ENCODE data around the gene CFAP210. TPM values are rescaled to one million over a fixed set of nuclear protein-coding genes. Genes with fewer than 3 reads are reported as not detected.

CFAP210 gene
- total RNA-seq, 4 donors from 2014 or later, result not detected

DNA sequence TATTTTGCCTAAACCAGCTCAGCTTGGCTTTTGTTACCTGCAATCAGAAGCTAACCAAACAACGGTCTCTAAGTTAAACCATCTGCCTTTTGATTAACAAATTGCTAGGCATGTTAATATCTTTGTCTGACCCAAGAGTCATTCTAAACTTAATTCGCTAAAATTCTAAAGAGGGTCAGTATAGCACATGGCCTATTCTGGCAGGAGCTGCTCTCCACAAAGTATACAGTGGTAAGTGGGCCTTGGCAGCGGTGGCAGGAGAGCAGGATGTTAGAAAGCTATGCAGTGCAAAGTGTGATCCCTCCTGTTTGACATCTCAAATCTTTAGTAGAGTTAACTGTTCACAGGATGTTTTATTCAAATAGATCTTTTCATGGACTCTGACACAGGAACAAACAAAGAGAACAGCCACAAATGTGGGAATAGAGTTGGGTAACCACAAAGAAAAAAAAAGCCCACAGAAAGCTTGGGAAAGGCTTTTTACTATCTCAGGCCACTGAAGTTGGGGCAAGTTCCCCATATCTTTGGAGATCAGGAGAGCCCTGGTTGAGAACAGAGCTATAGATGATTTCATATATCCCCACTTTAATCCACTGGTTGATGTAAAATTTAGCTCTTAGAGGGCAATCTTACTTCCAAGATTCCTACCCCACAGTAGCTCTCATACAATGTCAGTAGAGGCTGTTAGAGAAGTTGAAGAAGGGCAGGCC is 10.6 kb downstream of the CFAP210 start:
- Histone ChIP-seq H3K36me3 (no peaks in the 10 kb centered on the region), H3K27me3 (no peaks in the 10 kb centered on the region), H3K4me3 (no peak overlapping the region), H3K4me1 (no peaks in the 10 kb centered on the region), H3K9me3 (no peaks in the 10 kb centered on the region), H3K27ac (no peak overlapping the region)
- no peak for DNase-seq (ENCODE audit: low spot score in 2 of 2)
- TF ChIP-seq, protein P1, sequence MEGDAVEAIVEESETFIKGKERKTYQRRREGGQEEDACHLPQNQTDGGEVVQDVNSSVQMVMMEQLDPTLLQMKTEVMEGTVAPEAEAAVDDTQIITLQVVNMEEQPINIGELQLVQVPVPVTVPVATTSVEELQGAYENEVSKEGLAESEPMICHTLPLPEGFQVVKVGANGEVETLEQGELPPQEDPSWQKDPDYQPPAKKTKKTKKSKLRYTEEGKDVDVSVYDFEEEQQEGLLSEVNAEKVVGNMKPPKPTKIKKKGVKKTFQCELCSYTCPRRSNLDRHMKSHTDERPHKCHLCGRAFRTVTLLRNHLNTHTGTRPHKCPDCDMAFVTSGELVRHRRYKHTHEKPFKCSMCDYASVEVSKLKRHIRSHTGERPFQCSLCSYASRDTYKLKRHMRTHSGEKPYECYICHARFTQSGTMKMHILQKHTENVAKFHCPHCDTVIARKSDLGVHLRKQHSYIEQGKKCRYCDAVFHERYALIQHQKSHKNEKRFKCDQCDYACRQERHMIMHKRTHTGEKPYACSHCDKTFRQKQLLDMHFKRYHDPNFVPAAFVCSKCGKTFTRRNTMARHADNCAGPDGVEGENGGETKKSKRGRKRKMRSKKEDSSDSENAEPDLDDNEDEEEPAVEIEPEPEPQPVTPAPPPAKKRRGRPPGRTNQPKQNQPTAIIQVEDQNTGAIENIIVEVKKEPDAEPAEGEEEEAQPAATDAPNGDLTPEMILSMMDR (IDR thresholded peaks at IDR 0.05), result no peak
- no peak for TF ChIP-seq POLR2AphosphoS5 (IDR thresholded peaks at IDR 0.05)
- TF ChIP-seq EP300 (IDR thresholded peaks at IDR 0.05), result no peak
- no peak for TF ChIP-seq POLR2A (IDR thresholded peaks at IDR 0.05)
- WGBS, result 77% methylated on average over 3 of the region's 3 CpGs

DNA sequence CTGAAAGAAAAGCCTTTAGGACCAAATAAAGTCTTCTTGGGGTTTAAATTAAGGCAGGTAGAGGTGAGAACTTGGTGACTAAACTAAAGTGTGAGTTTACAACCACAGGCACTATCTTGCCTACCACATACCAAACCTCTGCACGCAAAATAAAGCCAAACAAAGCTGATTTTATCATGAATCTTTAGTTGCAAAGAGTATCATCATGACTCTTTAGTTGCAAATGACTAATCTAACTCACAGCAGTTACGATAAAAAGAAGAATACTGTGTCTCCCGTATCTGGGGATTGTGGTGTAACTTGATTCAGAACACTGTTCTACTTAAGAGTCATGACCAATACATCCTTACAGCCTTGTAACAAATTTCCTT is 11.2 kb downstream of the CFAP210 start:
- H3K4me3 ChIP-seq, result no peak overlapping the region
- H3K9me3 ChIP-seq, result no peaks in the 10 kb centered on the region
- no peak for DNase-seq (ENCODE audit: low spot score in 2 of 2)
- 54% methylated on average over 3 of the region's 3 CpGs for WGBS
- no peaks in the 10 kb centered on the region for H3K36me3 ChIP-seq
- no peaks in the 10 kb centered on the region for H3K4me1 ChIP-seq
- TF ChIP-seq POLR2A (IDR thresholded peaks at IDR 0.05) (no peak), EP300 (IDR thresholded peaks at IDR 0.05) (no peak), POLR2AphosphoS5 (IDR thresholded peaks at IDR 0.05) (no peak)
- TF ChIP-seq, protein P1 (IDR thresholded peaks at IDR 0.05), result no peak
- no peaks in the 10 kb centered on the region for H3K27me3 ChIP-seq
- no peak overlapping the region for H3K27ac ChIP-seq

DNA sequence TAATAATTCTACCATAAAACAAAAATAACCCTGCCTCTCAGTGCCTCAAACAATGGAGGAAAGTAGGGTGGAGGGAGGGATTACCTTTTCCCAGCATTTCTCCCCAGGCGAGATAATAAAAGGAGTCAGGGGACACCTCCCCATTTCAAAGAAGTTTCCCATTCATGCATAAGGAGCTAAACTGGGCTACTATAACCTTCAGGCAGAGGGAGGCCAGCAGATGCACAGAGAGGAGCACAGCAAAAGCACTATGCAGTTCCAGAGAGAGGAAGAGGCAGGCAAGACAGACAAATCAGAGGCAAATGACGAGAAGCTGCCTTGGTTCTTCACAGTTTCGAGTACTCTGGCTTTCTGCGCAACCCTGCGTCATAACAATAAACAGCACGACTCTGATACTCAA is 17.4 kb downstream of the CFAP210 start:
- H3K27me3 ChIP-seq, result no peaks in the 10 kb centered on the region
- H3K36me3 ChIP-seq, result no peaks in the 10 kb centered on the region
- 87% methylated on average over 6 of the region's 6 CpGs for WGBS
- no peaks in the 10 kb centered on the region for H3K9me3 ChIP-seq
- H3K4me1 ChIP-seq, result no peaks in the 10 kb centered on the region
- TF ChIP-seq, protein P1 (IDR thresholded peaks at IDR 0.05), result no peak
- TF ChIP-seq POLR2A (IDR thresholded peaks at IDR 0.05) (no peak), EP300 (IDR thresholded peaks at IDR 0.05) (no peak), POLR2AphosphoS5 (IDR thresholded peaks at IDR 0.05) (no peak)
- DNase-seq (ENCODE audit: low spot score in 2 of 2), result no peak
- no peak overlapping the region for H3K27ac ChIP-seq
- no peak overlapping the region for H3K4me3 ChIP-seq

DNA sequence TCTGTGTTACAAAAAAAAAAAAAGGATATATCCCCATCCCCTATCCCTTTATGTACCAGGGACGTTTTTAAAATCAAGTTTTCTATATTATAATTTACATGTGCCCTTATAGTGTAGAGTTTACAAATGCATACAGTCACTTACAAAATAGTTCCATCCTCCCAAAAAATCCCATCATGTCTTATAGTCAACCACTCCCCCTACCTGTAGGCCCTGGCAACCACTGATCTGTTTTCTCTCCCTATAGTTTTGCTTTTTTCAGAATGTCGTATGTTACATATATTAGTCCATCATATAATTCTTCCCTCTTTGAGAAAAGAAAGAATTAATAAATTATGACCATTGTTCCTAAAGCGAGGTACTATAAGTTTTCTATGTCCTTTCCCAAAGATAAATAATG is 17.8 kb downstream of the CFAP210 start:
- Histone ChIP-seq H3K27me3 (no peaks in the 10 kb centered on the region), H3K4me1 (no peaks in the 10 kb centered on the region), H3K36me3 (no peaks in the 10 kb centered on the region), H3K4me3 (no peak overlapping the region), H3K9me3 (no peaks in the 10 kb centered on the region), H3K27ac (no peak overlapping the region)
- TF ChIP-seq, protein P1 (IDR thresholded peaks at IDR 0.05), result no peak
- no peak for TF ChIP-seq POLR2AphosphoS5 (IDR thresholded peaks at IDR 0.05)
- no peak for TF ChIP-seq POLR2A (IDR thresholded peaks at IDR 0.05)
- TF ChIP-seq EP300 (IDR thresholded peaks at IDR 0.05), result no peak
- no peak for DNase-seq (ENCODE audit: low spot score in 2 of 2)
- WGBS, result 63% methylated on average over 3 of the region's 3 CpGs

DNA sequence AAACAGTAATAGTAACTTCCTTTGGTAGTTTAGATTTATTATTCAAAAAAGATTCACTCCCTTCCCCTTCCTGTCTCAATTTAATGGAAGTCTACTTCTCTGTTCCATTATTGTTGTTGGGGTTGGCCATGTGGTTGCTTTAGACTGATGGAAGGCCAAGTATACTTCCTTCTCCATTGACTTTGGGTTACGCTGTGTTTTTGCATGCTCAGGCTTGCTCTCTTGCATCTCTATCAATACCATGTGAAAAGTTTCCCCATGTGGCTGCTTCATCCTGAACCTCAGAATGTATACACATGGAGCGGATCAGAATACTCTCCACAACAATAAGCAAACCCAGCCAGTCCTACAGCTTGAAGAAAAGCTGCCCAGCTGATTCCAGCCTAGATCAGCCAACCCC is 20.3 kb downstream of the CFAP210 start:
- H3K36me3 ChIP-seq, result no peaks in the 10 kb centered on the region
- TF ChIP-seq EP300 (IDR thresholded peaks at IDR 0.05) (no peak), POLR2A (IDR thresholded peaks at IDR 0.05) (no peak), POLR2AphosphoS5 (IDR thresholded peaks at IDR 0.05) (no peak)
- TF ChIP-seq, protein P1 (IDR thresholded peaks at IDR 0.05), result no peak
- no peak overlapping the region for H3K27ac ChIP-seq
- H3K9me3 ChIP-seq, result no peaks in the 10 kb centered on the region
- no peaks in the 10 kb centered on the region for H3K27me3 ChIP-seq
- 68% methylated on average over 2 of the region's 2 CpGs for WGBS
- no peak for DNase-seq (ENCODE audit: low spot score in 2 of 2)
- no peak overlapping the region for H3K4me3 ChIP-seq
- H3K4me1 ChIP-seq, result no peaks in the 10 kb centered on the region

All from suprapubic skin (tissue), 4 donors.